Lower leg skin (tissue), 4 donors: ENCODE measurements around the gene MUC2. TPM values are rescaled to one million over a fixed set of nuclear protein-coding genes. Genes with fewer than 3 reads are reported as not detected.

Source experiments
- DNase-seq, 2 donors: peaks; one replicate each; pipeline ENCODE4 v3.0.0-alpha.2; 2019; ENCODE audit warnings: low spot score in 2 of 2
- H3K4me3 ChIP-seq: fragments of 200-600 bp; sonication (generic); 2 replicates; pipeline ENCODE4 v1.5.1; 2017; ENCODE audit warnings: mild to moderate bottlenecking, low read depth; ENCODE audit not compliant: poor library complexity, severe bottlenecking
- POLR2A ChIP-seq, 2 donors: fragments of 450-650 bp; IDR thresholded peaks; one replicate each; pipeline ENCODE4 v1.6.1; 2016 to 2017; ENCODE audit warnings: antibody characterized with exemption in 2 of 2, mild to moderate bottlenecking in 1 of 2, moderate library complexity in 1 of 2
- WGBS, 2 donors: methylation state at CpG; one replicate each; pipeline ENCODE4 v1.1.5; 2018; 5-methylcytosine and 5-hydroxymethylcytosine counted together
- intact Hi-C: fragments of 100-400 bp; cut with DNase I; formaldehyde crosslinking; loops from one replicate; pipeline ENCODE4 v1.15.0; 2023; ENCODE audit warnings: low total_unique reads
- total RNA-seq, 4 donors: library from RNA; depleted of rRNA; stranded (reverse); fragments of >200 nt; gene quantifications; one replicate each; pipeline ENCODE4 v1.1.0, GENCODE V29; 2016
- TF ChIP-seq, protein P1 (sequence below), 3 donors: fragments of 450-650 bp; IDR thresholded peaks; one replicate each; pipeline ENCODE4 v1.5.1; 2016; ENCODE audit warnings: antibody characterized with exemption in 3 of 3, mild to moderate bottlenecking in 3 of 3, moderate library complexity in 2 of 3

MUC2 gene
- total RNA-seq, 4 donors from 2014 or later: 0.02 TPM; not detected in 3

DNA sequence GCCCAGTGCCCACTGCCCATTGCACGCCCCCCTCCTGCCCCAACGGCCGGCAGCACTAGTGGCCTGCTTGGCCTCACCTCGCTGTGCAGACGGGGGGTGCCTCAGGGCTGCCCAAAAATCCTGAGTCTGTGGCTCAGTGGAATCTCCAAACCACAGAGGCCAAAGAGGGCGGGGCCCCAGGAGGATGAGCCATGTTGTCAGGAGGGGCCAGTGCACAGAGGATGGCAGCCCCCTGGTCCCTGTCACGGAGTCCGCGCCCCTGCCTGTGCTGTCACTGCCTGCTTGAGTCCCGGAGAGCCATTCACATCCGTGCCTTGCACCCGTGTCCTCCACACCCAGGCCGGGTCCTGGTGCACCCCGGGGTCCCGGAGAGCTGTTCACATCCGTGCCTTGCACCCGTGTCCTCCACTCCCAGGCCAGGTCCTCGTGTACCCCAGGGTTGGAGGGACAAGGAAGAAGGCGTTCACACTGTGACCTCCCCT is 46.7 kb downstream of the MUC2 start:
- H3K4me3 ChIP-seq: no peak overlapping the region
- 84 to 89% methylated on average over 13 to 14 of the region's 19 CpGs for WGBS, 2 donors
- TF ChIP-seq, protein P1, sequence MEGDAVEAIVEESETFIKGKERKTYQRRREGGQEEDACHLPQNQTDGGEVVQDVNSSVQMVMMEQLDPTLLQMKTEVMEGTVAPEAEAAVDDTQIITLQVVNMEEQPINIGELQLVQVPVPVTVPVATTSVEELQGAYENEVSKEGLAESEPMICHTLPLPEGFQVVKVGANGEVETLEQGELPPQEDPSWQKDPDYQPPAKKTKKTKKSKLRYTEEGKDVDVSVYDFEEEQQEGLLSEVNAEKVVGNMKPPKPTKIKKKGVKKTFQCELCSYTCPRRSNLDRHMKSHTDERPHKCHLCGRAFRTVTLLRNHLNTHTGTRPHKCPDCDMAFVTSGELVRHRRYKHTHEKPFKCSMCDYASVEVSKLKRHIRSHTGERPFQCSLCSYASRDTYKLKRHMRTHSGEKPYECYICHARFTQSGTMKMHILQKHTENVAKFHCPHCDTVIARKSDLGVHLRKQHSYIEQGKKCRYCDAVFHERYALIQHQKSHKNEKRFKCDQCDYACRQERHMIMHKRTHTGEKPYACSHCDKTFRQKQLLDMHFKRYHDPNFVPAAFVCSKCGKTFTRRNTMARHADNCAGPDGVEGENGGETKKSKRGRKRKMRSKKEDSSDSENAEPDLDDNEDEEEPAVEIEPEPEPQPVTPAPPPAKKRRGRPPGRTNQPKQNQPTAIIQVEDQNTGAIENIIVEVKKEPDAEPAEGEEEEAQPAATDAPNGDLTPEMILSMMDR (IDR thresholded peaks at IDR 0.05): no peak
- no peak for TF ChIP-seq POLR2A (IDR thresholded peaks at IDR 0.05)
- peak in 1 of 2 donors; percentile 77 for DNase-seq
- intact Hi-C loops: no loop called here

GRCh38 chr11:1121813-1122663 is 47.4 kb downstream of the MUC2 start:
- H3K4me3 ChIP-seq: no peak overlapping the region
- intact Hi-C loops: no loop called here
- peak in 1 of 2 donors; percentile 77 for DNase-seq
- 64 to 70% methylated on average over 18 to 26 of the region's 28 CpGs for WGBS, 2 donors
- TF ChIP-seq, protein P1 (IDR thresholded peaks at IDR 0.05): no peak
- TF ChIP-seq POLR2A (IDR thresholded peaks at IDR 0.05): no peak

- H3K4me3 ChIP-seq: no peak overlapping the region
- DNase-seq: no peak
- no peak for TF ChIP-seq POLR2A (IDR thresholded peaks at IDR 0.05)
- TF ChIP-seq, protein P1 (IDR thresholded peaks at IDR 0.05): no peak
- intact Hi-C loops: no loop called here
- 66 to 79% methylated on average over 6 to 7 of the region's 7 CpGs for WGBS, 2 donors
Observed at GRCh38 chr11:1122664-1123002, 48.0 kb downstream of the MUC2 start.

- no peak for TF ChIP-seq POLR2A (IDR thresholded peaks at IDR 0.05)
- TF ChIP-seq, protein P1 (IDR thresholded peaks at IDR 0.05): no peak
- H3K4me3 ChIP-seq: no peak overlapping the region
- DNase-seq: no peak
- intact Hi-C loops: no loop called here
- 67 to 82% methylated on average over 1 of the region's 1 CpG for WGBS, 2 donors
Observed at GRCh38 chr11:1123970-1124369, 49.3 kb downstream of the MUC2 start.

Other genes with a start within 250 kb of the MUC2 start
- 10 to 100 TPM; 14.5 to 47.9 (median 32.3) TPM for gene CRACR2B, start 247.0 kb upstream of the MUC2 start, total RNA-seq
- gene CD151, start 241.9 kb upstream of the MUC2 start, total RNA-seq: 100 to 1,000 TPM; 124 to 186 (median 157) TPM
- gene POLR2L, start 232.3 kb upstream of the MUC2 start, total RNA-seq: 10 to 100 TPM; 39.1 to 61.2 (median 51.4) TPM
- 10 to 100 TPM; 57.3 to 88.3 (median 70.7) TPM for gene TSPAN4, start 232.0 kb upstream of the MUC2 start, total RNA-seq
- 10 to 100 TPM; 35.5 to 59.4 (median 50.7) TPM for gene CHID1, start 164.1 kb upstream of the MUC2 start, total RNA-seq
- gene AP2A2, start 149.0 kb upstream of the MUC2 start, total RNA-seq: 10 to 100 TPM; 33.6 to 76.6 (median 46.4) TPM
- not detected for gene MUC6, start 38.2 kb upstream of the MUC2 start, total RNA-seq
- gene MUC5AC, start 83.1 kb downstream of the MUC2 start, total RNA-seq: under 1 TPM in 3 of 4 donors, not detected in 1; 0.02 to 0.04 (median 0.03) TPM
- gene MUC5B, start 148.2 kb downstream of the MUC2 start, total RNA-seq: under 1 TPM in 3 of 4 donors, not detected in 1; 0.22 to 0.61 (median 0.29) TPM
- gene TOLLIP, start 234.8 kb downstream of the MUC2 start, total RNA-seq: 100 to 1,000 TPM; 114 to 167 (median 129) TPM